Mesenchymal stem cell (in vitro differentiated cells and primary cell): Measurements from ENCODE around the gene KLHL21.

Experiments
- DNase-seq: peaks from one replicate; pipeline ENCODE4 v3.0.0-alpha.2; 2013
- H2AFZ ChIP-seq: one replicate; pipeline ENCODE4 v1.6.1; 2013; ENCODE audit warnings: low read depth, mild to moderate bottlenecking, control low read depth, inconsistent platforms, low read length, moderate library complexity
- H2AK5ac ChIP-seq: 2 replicates; pipeline ENCODE4 v1.6.1; 2013; ENCODE audit warnings: low read length, moderate library complexity, mild to moderate bottlenecking, inconsistent platforms; ENCODE audit not compliant: severe bottlenecking
- H2BK120ac ChIP-seq: one replicate; pipeline ENCODE4 v1.6.1; 2013; ENCODE audit warnings: low read depth, mild to moderate bottlenecking, inconsistent platforms, low read length, moderate library complexity
- H2BK12ac ChIP-seq, 2 experiments: one replicate each; pipeline ENCODE4 v1.6.1; 2013; ENCODE audit warnings: inconsistent platforms in 2 of 2, low read length in 2 of 2, mild to moderate bottlenecking in 2 of 2, moderate library complexity in 2 of 2, control low read depth in 1 of 2
- H2BK15ac ChIP-seq: one replicate; pipeline ENCODE4 v1.6.1; 2013; ENCODE audit warnings: mild to moderate bottlenecking, low read depth, inconsistent platforms; ENCODE audit not compliant: poor library complexity, severe bottlenecking
- H2BK5ac ChIP-seq: 2 replicates; pipeline ENCODE4 v1.6.1; 2013; ENCODE audit warnings: low read depth, mild to moderate bottlenecking, low read length, control low read depth, inconsistent platforms; ENCODE audit not compliant: poor library complexity, severe bottlenecking
- H3K14ac ChIP-seq, 2 experiments: one replicate each; pipeline ENCODE4 v1.6.1; 2013; ENCODE audit warnings: inconsistent platforms in 2 of 2, low read length in 2 of 2, control low read depth in 1 of 2, mild to moderate bottlenecking in 1 of 2, moderate library complexity in 1 of 2
- H3K18ac ChIP-seq, 2 experiments: one replicate each; pipeline ENCODE4 v1.6.1; 2013; ENCODE audit warnings: inconsistent platforms in 2 of 2, low read length in 2 of 2, control low read depth in 1 of 2, low read depth in 1 of 2, mild to moderate bottlenecking in 1 of 2
- H3K23ac ChIP-seq, 2 experiments: one replicate each; pipeline ENCODE4 v1.6.1; 2013; ENCODE audit warnings: inconsistent platforms in 2 of 2, low read length in 2 of 2, mild to moderate bottlenecking in 2 of 2, moderate library complexity in 2 of 2, control low read depth in 1 of 2
- H3K27ac ChIP-seq: 2 replicates; pipeline ENCODE4 v1.5.1; 2013; ENCODE audit warnings: mild to moderate bottlenecking, moderate library complexity, low read length, control low read depth, inconsistent platforms; ENCODE audit not compliant: poor library complexity, severe bottlenecking
- H3K27me3 ChIP-seq, 2 experiments: 2 replicates each; pipeline versions ENCODE4 v1.6.1 to v1.7.0; 2013; ENCODE audit warnings: low read length in 2 of 2, mild to moderate bottlenecking in 2 of 2, moderate library complexity in 2 of 2, control low read depth in 1 of 2, inconsistent platforms in 1 of 2; ENCODE audit not compliant: control insufficient read depth in 1 of 2, insufficient read depth in 1 of 2
- H3K36me3 ChIP-seq, 2 experiments: 2 replicates each; pipeline versions ENCODE4 v1.6.1 to v1.7.0; 2013; ENCODE audit warnings: low read length in 2 of 2, control low read depth in 1 of 2, inconsistent platforms in 1 of 2, low read depth in 1 of 2, mild to moderate bottlenecking in 1 of 2; ENCODE audit not compliant: insufficient read depth in 2 of 2, control insufficient read depth in 1 of 2
- H3K4ac ChIP-seq, 2 experiments: one replicate each; pipeline ENCODE4 v1.6.1; 2013; ENCODE audit warnings: inconsistent platforms in 2 of 2, low read length in 2 of 2, mild to moderate bottlenecking in 2 of 2, moderate library complexity in 2 of 2, control low read depth in 1 of 2, low read depth in 1 of 2
- H3K4me1 ChIP-seq: 2 replicates; pipeline ENCODE4 v1.6.1; 2013; ENCODE audit warnings: low read depth, low read length, control low read depth; ENCODE audit not compliant: control insufficient read depth, insufficient read depth
- H3K4me2 ChIP-seq: 2 replicates; pipeline ENCODE4 v1.6.1; 2013; ENCODE audit warnings: low read length, mild to moderate bottlenecking, inconsistent platforms; ENCODE audit not compliant: poor library complexity, severe bottlenecking
- H3K4me3 ChIP-seq, 2 experiments: 2 replicates each; pipeline versions ENCODE4 v1.5.1 to v1.7.0; 2013; ENCODE audit warnings: low read length in 2 of 2, mild to moderate bottlenecking in 2 of 2, control low read depth in 1 of 2, low read depth in 1 of 2; ENCODE audit not compliant: insufficient read depth in 1 of 2
- H3K79me1 ChIP-seq: replicated peaks from 2 replicates; pipeline ENCODE4 v1.6.1; 2013; ENCODE audit warnings: mild to moderate bottlenecking, control low read depth, low read length, inconsistent platforms; ENCODE audit not compliant: poor library complexity, severe bottlenecking
- H3K9ac ChIP-seq: 2 replicates; pipeline ENCODE4 v1.7.0; 2013; ENCODE audit warnings: mild to moderate bottlenecking, low read length, moderate library complexity
- H3K9me3 ChIP-seq: 2 replicates; pipeline ENCODE4 v1.7.0; 2013; ENCODE audit warnings: mild to moderate bottlenecking, low read length; ENCODE audit not compliant: control insufficient read depth
- H4K8ac ChIP-seq: one replicate; pipeline ENCODE4 v1.6.1; 2013; ENCODE audit warnings: inconsistent platforms, mild to moderate bottlenecking, low read length, moderate library complexity
- H4K91ac ChIP-seq: one replicate; pipeline ENCODE4 v1.6.1; 2013; ENCODE audit warnings: mild to moderate bottlenecking, low read length, inconsistent platforms
- WGBS: methylation state at CpG from one replicate; pipeline ENCODE4 v1.1.7; 2013; ENCODE audit warnings: mixed read lengths; 5-methylcytosine and 5-hydroxymethylcytosine counted together

The KLHL21 gene

GRCh38 chr1:6580593-6581409 lies 21.9 kb downstream of the KLHL21 start:
- Histone ChIP-seq H3K79me1 (peaks cover 34% of the 10 kb centered on the region), H2AK5ac (no peak overlapping the region), H3K9ac (peak overlapping the region; percentile 93), H3K4me1 (peaks cover 29% of the 10 kb centered on the region), H4K91ac (peak overlapping the region; percentile 40), H3K18ac (peak overlapping the region in 1 of 2 experiments; percentile 95), H2BK5ac (no peak overlapping the region), H2BK12ac (no peak overlapping the region), H2BK120ac (no peak overlapping the region), H3K27me3 (no peaks in the 10 kb centered on the region), H3K23ac (peak overlapping the region; percentile 1 to 34), H3K27ac (no peak overlapping the region), H3K36me3 (peaks cover 0 to 4% of the 10 kb centered on the region in 2 experiments), H3K14ac (peak overlapping the region in 1 of 2 experiments; percentile 6), H3K4ac (peak overlapping the region in 1 of 2 experiments; percentile 41), H3K9me3 (no peaks in the 10 kb centered on the region), H4K8ac (no peak overlapping the region), H2AFZ (peak overlapping the region; percentile 96), H3K4me2 (peak overlapping the region; percentile 79), H2BK15ac (peak overlapping the region; percentile 13), H3K4me3 (peak overlapping the region; percentile 86 to 99)
- peak; percentile 63 for DNase-seq
- 46% methylated on average over 19 of the region's 19 CpGs for WGBS

GRCh38 chr1:6580119-6580592 lies 22.5 kb downstream of the KLHL21 start:
- Histone ChIP-seq H3K27me3 (no peaks in the 10 kb centered on the region), H2AFZ (peak overlapping the region; percentile 96), H3K4me1 (peaks cover 28% of the 10 kb centered on the region), H4K8ac (peak overlapping the region; percentile 94), H3K9me3 (no peaks in the 10 kb centered on the region), H3K36me3 (no peaks in the 10 kb centered on the region), H4K91ac (peak overlapping the region; percentile 91), H2BK5ac (peak overlapping the region; percentile 32), H3K79me1 (peaks cover 29% of the 10 kb centered on the region), H3K23ac (peak overlapping the region; percentile 1 to 94), H3K4me2 (peak overlapping the region; percentile 79), H3K4ac (peak overlapping the region in 1 of 2 experiments; percentile 88), H2BK120ac (no peak overlapping the region), H2BK15ac (peak overlapping the region; percentile 74), H2AK5ac (no peak overlapping the region), H3K9ac (peak overlapping the region; percentile 93), H3K14ac (peak overlapping the region in 1 of 2 experiments; percentile 91), H3K18ac (peak overlapping the region; percentile 81 to 95), H3K27ac (no peak overlapping the region), H3K4me3 (peak overlapping the region; percentile 86 to 99), H2BK12ac (no peak overlapping the region)
- 3% methylated on average over 24 of the region's 30 CpGs for WGBS
- no peak for DNase-seq

- Histone ChIP-seq H3K79me1 (peaks cover 23% of the 10 kb centered on the region), H3K23ac (peak within 1 kb of the TSS; percentile 1 to 94), H2AK5ac (peak within 1 kb of the TSS; percentile 24), H2BK15ac (peak within 1 kb of the TSS; percentile 74), H3K4me1 (peaks cover 27% of the 10 kb centered on the region), H2BK12ac (peak within 1 kb of the TSS in 1 of 2 experiments; percentile 3), H3K36me3 (no peaks in the 10 kb centered on the region), H2BK5ac (peak within 1 kb of the TSS; percentile 32), H4K91ac (peak within 1 kb of the TSS; percentile 91), H3K9me3 (no peaks in the 10 kb centered on the region), H3K9ac (peak within 1 kb of the TSS; percentile 93), H2BK120ac (no peak within 1 kb of the TSS), H3K14ac (peak within 1 kb of the TSS in 1 of 2 experiments; percentile 91), H3K4me3 (peak within 1 kb of the TSS; percentile 86 to 99), H3K27ac (no peak within 1 kb of the TSS), H4K8ac (peak within 1 kb of the TSS; percentile 94), H3K4me2 (peak within 1 kb of the TSS; percentile 79), H2AFZ (peak within 1 kb of the TSS; percentile 96), H3K18ac (peak within 1 kb of the TSS; percentile 81 to 95), H3K27me3 (no peaks in the 10 kb centered on the region), H3K4ac (peak within 1 kb of the TSS; percentile 27 to 88)
- 24% methylated on average over 51 of the region's 58 CpGs for WGBS
- DNase-seq = peak; percentile 98
Observed at GRCh38 chr1:6579374-6580118, 23.1 kb downstream of the KLHL21 start, which contains the start of gene ZBTB48. Gene ZBTB48 (plus strand): TSS chr1:6579994. CDS start chr1:6580610, 616 bp downstream.
